NCI-H748 treated with DMSO at 0.1 percent for 48 hours (cell line): ENCODE measurements around the gene ATIC.

Experiments
- DNase-seq: peaks from one replicate; lab custom pipeline; 2025; lab: John Stamatoyannopoulos, UW

ATIC gene

GRCh38 chr2:215376103-215376780 lies 64.4 kb downstream of the ATIC start:
- DNase-seq: no peak

DNA sequence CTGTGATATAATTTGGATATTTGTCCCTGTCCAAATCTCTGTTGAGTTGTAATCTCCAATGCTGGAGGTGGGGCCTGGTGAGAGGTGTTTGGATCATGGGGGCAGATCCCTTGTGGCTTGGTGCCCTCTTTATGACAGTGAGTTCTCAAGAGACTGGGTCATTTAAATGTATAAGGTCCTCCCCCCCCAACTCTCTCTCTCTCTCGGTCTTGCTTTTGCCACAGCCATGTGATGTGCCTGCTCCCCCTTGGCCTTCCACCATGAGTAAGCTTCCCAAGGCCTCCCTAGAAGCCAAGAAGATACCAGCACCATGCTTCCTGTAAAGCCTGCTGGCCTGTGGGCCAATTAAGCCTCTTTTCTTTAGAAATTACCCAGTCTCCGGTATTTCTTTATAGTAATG lies 65.4 kb downstream of the ATIC start:
- no peak for DNase-seq

GRCh38 chr2:215378045-215378444 lies 66.2 kb downstream of the ATIC start:
- DNase-seq: no peak

DNA sequence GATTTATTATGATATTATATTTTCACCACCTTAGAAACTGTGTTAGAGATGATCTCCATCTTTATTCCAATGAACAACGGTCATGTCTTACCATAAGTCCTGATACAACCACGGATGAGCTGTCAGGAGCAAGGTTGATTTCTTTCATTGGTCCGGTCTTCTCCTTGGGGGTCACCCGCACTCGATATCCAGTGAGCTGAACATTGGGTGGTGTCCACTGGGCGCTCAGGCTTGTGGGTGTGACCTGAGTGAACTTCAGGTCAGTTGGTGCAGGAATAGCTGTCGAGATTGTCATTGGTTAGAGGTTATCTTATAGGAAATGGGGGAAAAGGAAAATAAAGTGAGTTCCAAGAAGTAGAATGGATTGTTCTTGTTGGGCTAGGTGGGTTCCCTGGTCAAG lies 67.2 kb downstream of the ATIC start:
- DNase-seq: no peak

- no peak for DNase-seq
Measured at GRCh38 chr2:215379948-215380347, 68.1 kb downstream of the ATIC start.

DNA sequence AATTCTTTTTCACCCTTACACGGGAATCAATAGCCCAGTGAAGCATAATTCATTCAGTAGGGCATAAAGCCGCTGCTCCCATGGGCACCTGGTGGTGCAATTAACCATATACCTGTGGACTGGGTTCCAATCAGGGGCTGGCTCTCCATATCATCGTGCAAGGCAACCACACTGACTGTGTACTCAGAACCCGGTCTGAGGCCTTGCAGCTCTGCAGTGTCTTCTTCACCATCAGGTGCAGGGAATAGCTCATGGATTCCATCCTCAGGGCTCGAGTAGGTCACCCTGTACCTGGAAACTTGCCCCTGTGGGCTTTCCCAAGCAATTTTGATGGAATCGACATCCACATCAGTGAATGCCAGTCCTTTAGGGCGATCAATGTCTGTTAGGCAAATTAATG lies 68.8 kb downstream of the ATIC start:
- DNase-seq: no peak

- DNase-seq: no peak
Measured at GRCh38 chr2:215382011-215382410, 70.2 kb downstream of the ATIC start.

DNA sequence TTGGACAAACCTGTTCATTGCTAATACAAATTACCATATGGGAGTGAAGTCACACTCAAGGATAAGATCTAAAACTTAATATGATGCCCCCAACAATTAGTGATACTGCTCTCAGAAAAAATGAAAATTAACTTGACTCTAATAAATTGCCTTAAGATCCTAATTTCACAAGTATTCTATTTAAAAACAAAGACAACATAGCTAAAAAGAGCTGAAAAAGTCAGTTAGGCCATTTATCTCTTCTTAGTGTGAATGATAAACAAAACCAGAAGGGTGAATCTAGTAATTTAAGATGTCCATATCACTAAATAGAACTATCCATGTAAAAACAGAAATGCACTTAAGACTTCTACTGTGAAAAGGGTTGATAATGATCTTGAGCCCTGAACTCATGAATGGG lies 70.6 kb downstream of the ATIC start:
- DNase-seq: no peak

DNA sequence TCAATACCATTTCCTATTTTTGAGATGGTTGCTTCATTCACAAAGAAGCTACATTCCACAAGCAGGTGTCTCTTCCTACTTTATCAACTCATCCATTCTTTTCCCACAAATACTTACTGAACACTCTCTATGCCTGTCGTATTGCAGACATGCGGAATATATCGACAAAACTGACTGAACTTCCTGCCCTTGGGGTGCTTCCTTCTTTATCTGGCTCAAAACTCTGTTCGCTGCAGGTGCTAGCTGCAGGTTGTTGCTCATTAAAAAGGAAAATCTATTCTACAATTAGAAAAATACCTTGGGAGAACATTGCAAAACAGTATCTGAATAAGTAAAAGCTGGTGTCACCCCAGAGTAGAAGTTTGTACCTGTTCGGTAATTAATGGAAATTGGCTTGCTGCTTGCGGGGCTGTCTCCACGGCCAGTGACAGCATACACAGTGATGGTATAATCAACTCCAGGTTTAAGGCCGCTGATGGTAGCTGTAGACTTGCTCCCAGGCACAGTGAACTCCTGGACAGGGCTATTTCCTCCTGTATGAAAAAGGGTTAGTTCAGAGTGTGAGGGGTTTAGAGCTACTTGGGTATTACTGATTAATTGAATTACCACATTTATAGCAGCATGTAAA lies 71.9 kb downstream of the ATIC start:
- DNase-seq: no peak

DNA sequence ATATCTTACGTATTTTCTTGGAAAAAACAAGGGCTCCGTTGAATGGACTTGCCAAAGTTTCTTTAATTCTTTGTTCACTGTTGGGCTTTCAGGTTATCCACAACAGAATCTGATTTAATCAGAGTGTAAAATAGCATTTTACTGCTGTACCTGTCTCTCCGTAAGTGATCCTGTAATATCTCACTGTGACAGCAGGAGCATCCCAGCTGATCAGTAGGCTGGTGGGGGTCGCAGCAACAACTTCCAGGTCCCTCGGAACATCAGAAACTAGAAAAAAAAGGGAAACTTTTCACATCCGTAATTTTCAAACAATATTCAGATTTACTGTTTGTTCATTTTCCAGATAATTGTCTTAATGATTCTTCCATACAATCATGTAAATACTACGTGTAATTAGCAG lies 72.9 kb downstream of the ATIC start:
- DNase-seq: no peak

GRCh38 chr2:215386566-215386965 lies 74.7 kb downstream of the ATIC start:
- no peak for DNase-seq

- no peak for DNase-seq
Measured at GRCh38 chr2:215388002-215388728, 76.3 kb downstream of the ATIC start.

DNA sequence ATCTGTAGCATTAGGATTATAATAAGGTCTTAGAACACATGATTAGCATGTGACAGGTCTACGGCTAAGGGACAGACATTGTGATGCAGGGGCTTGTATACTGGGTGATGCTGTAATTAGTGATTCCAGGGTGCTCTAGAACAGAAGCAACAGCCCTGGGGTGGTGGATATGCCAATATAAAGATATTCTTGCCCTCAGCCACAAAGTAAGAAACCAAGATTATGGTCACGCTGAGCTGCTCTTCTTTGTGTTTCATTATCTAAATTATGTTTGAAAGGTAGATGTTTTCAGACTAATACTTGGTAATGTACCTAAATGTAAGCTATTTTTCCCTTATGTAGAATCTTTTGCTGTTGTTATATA lies 78.7 kb downstream of the ATIC start:
- no peak for DNase-seq

- no peak for DNase-seq
Measured at GRCh38 chr2:215391531-215391930, 79.7 kb downstream of the ATIC start.

GRCh38 chr2:215392164-215392563 lies 80.3 kb downstream of the ATIC start:
- no peak for DNase-seq

DNA sequence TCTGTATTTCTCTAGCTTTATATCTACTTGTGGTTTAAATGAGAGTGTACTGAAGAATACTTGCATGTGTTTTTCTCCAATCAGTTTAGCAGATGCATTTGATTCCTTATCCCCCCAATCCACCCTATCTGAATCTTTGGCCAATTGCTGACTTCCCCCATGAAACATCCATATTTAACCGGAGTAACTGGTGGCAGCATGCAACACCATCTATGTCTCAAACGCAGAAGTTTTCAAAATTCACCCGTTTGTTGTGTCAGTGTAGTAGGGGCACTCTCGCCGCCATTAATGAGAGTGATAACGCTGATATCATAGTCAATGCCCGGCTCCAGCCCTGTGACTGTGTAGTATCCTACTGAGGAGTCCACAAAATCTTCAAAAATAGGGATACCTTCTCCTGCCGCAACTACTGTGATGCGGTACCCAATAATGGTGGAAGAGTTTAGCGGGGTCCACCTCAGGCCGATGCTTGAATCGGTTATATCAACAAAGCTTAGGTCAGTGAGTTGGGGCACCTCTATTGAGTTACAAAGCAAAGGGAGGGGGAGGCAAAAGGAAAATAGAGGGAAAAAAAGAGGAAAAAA lies 80.9 kb downstream of the ATIC start:
- DNase-seq: no peak

GRCh38 chr2:215394102-215394805 lies 82.4 kb downstream of the ATIC start:
- DNase-seq: no peak

DNA sequence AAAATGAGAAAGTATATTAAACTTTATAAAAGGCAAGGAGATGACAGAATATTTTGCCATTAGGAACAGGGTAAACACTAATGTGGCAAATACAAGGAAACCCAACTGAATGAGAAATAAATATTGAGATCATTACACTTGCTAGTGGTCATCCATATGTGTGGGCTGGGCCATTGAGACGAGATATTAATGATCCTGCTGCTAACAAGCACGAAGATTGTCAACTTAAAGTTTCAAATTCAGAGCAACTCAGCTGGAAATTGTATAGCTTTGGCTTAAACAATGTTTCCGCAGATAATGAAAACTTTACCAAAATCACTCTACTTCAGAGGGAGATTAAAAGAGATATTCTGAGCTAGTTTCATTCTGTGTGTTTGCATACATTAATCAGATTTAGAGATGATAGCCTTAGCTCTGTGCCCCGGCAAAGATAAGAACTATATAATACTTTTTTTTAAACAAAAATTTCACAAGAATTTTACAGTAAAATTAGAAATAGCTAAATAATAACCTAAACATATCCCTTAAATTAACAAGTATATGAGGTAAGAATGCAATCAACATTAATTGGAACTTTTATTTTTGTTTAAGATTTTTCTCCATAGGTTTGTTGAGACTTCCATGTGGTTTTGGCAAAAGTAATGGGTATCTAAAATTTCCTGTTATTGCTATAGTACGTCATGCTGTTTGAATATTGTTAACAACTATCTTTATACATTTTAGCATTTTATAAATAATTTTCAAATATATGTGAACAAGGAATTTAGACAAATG lies 84.0 kb downstream of the ATIC start:
- DNase-seq: no peak

GRCh38 chr2:215396595-215397313 lies 84.9 kb downstream of the ATIC start:
- DNase-seq: no peak

- no peak for DNase-seq
Measured at GRCh38 chr2:215397632-215398341, 85.9 kb downstream of the ATIC start.
